Measurements from ENCODE around the gene CTNNA1. TPM values are rescaled to one million over a fixed set of nuclear protein-coding genes. Genes with fewer than 3 reads are reported as not detected.
"Not testable (repeated sequence)": the region's sequence is repeated elsewhere in the genome, so short reads cannot be mapped to it uniquely, and the experiment has no call there.

CTNNA1 gene
- total RNA-seq, 2 experiments from 2014 or later, result 88.1 to 92.6 TPM

DNA sequence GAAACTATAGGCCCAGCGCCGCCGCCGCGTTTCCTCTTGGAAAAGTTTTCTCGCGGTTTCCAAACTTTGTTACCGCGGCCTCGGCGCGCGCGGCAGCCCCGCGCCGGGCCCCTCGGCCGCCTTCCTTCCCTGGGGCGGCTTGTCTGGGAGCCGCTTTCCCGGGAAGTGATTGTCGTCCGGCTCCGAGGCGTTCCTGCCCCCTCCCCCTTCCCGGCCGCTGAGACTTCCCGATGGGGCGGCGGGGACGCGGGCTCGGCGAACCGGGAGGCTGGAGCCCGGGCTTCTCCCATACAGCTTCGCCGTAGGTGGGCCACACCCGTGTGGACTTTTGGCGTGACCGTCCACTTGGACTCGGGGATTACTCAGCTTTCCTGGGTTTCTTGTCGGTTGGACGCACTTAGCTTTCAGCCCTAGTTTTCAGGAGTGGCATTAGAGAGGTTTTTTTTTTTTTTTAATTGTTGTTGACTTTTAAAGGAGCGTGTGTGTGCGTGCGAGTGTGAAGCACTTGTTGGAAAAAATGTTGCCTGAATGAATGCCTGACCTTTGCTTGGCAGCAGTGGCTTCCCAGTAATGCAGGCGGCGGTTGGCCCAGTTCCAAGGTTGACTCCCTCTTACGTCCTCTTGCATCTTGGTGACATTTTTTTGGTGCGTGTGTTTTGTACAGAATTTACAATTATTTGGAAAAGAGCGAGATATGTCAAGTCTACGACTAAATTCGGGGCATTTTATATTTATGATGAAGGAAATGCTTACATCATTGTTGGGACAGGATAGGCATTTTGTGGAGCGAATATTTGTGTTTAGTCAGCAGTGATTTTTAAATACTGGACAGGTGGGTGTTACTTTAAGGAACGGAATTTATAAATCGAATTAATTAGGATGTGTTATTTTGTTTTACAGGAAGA, 821 bp downstream of the CTNNA1 start:
- POLR2A ChIA-PET, result no interaction called here
- CTCF ChIA-PET, result interaction anchor here (1.5 kb wide), 1 partner anchor 71 kb away, joined by 3 read pairs; no protein-coding TSS in a partner anchor

DNA sequence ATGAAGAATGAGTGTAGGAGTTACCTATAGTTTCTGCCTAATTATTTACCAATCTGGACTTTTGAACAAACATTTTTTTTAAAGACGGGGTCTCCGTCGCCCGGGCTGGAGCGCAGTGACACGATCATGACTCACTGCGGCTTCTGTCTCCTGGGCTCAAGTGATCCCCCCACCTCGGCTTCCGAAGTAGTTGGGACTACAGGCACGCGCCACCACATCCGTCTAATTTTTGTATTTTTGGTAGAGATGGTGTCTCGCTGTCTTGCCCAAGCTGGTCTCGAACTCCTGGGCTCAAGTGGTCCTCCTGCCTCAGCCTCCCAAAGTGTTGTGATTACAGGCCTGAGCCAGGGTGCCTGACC, 1.5 kb downstream of the CTNNA1 start:
- POLR2A ChIA-PET, result no interaction called here
- CTCF ChIA-PET, result no interaction called here

DNA sequence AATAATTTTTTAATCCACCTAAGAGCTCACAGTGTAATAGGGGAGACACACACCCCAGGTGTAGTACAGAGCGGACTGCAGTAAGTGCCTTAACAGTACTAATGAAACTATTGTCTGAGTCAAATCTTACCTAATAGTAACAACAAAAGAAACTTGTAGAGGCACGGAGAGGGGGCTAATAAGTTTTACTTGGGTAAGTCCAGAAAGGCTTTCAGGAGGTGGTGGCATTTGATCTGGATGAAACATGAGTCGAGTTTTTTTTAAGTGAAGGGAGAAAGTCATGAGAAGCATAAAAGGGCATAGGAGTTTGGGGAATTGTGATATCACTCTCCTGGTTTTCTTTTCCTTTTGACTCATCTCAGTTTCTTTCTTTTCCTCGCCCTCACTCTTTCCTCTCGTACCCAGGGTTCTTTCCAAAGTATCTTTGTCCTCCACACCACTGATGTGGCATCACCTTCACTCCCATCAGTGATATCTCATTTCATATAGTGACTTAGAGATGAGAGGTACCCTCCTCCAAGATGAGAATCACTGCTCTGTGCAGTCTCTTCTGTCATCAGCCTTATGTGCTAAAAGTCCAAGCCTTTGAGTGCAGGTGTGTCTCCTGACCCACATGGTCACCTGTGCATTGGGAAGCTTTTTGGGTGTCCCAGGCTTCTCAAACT, 2.0 kb downstream of the CTNNA1 start:
- POLR2A ChIA-PET, result no interaction called here

DNA sequence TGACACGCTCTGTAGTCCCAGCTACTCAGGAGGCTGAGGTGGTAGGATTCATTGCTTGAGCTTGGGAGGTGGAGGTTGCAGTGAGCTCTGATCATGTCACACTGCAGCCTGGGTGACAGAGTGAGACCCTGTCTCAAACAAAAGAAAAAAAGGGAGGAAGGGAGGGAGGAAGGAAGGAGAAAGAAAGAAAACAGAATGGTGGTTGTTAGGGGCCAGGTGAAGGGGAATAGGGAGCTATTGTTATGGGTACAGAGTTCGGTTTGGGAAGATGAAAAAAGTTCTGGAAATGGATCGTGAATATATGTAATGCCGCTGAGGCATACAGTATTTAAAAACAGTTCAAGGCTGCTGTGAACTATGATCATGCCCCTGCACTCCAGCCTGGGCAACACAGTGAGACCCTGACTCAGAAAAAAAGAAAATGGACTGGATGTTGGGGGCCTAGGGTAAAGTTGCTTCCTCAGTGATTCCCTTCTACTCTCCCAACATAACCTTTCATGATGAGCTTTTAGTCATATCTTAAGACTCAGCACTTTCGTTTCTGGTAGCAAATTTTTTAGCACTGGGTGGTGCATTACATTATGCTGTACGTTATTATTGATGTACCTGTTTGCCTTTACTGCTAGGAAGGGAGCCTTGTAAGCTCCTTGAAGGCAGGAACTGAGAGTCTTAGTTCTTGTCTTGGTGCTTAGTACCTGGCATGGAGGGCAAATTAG, 4.0 kb downstream of the CTNNA1 start:
- ChIA-PET POLR2A (no interaction called here), CTCF (no interaction called here)

More for the DNA sequence above, 2.0 kb downstream of the CTNNA1 start:
- CTCF ChIA-PET, result no interaction called here

DNA sequence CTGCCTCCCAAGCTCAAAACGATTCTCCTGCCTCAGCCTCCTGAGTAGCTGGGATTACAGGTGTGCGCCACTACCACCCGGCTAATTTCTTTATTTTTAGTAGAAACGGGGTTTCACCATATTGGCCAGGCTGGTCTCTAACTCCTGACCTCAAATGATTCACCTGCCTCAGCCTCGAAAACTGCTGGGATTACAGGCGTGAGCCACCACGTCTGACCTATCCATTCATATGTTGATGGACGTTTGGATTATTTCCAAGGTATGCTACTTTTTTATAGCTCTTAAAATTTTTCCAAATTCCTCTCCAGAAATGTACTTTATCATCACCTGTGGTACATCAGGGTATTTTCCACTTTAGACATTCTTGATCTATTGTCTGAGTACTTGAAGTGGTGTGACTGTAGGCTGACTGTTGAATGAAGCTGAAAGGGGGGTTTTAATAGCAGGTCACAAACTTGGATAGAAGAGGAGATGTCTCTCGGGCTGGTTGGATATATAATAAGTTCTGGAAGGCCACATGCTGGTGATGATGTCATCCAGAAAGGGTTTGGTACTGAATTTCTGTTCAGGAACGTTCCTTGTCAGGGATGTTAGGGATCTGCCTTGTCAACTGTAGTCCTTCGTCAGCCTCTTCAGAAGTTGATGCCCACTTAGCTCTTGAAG, 7.4 kb downstream of the CTNNA1 start:
- POLR2A ChIA-PET, result no interaction called here
- CTCF ChIA-PET, result interaction anchor here (0.6 kb wide), 1 partner anchor 15 kb away, joined by 3 read pairs; no protein-coding TSS in a partner anchor

DNA sequence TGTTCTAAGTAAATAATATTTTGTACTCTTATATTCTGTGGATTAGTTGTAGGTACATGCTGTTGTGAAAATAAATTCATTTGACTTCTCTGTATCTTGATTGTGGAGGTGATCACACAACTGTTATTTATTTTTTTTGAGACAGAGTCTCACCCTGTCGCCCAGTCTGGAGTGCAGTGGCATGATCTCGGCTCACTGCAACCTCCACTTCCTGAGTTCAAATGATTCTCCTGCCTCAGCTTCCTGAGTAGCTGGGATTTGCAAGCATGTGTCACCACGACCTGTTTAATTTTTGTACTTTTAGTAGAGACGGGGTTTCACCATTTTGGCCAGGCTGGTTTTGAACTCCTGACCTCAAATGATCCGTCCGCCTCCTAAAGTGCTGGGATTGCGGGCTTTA, 7.9 kb downstream of the CTNNA1 start:
- POLR2A ChIA-PET, result not testable (repeated sequence)
- CTCF ChIA-PET, result interaction anchor here (0.6 kb wide), 1 partner anchor 15 kb away, joined by 3 read pairs; no protein-coding TSS in a partner anchor

DNA sequence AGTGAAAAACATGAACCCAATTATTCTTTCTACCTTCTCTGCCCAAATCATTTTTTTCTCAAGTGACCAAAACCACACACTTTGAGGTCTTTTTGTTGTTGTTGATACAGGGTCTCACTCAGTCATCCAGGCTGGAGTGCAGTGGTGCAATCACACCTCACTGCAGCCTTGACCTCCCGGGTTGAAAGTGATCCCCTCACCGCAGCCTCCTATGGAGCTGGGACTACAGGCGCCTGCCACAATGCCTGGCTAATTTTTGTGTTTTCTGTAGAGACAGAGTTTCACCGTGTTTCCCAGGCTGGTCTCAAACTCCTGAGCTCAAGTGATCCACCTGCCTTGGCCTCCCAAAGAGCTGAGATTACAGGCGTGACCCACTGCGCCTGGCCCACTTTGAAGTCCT, 8.4 kb downstream of the CTNNA1 start:
- POLR2A ChIA-PET, result not testable (repeated sequence)
- CTCF ChIA-PET, result interaction anchor here (0.6 kb wide), 1 partner anchor 65 kb away, joined by 3 read pairs; no protein-coding TSS in a partner anchor

DNA sequence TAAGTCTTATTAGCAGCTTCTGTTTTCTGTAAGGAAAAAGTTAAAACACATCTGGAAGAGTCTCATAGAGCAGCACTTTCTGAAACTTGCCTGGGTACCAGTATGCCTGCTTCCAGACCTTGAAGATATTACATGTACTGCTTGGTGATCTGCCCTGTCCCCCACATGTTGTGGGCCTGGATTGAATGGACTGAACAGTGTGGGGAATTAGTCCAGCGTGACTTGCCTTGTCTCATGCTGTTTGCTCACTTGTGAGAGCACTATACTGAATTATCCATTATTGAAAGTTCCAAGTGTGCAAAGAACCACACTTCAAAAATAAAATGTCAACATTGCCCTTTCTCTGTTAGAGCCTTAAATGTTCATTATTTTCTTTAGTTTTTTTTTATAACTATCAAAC, 8.9 kb downstream of the CTNNA1 start:
- ChIA-PET CTCF (interaction anchor here (0.6 kb wide), 1 partner anchor 66 kb away, joined by 3 read pairs; no protein-coding TSS in a partner anchor), POLR2A (no interaction called here)

DNA sequence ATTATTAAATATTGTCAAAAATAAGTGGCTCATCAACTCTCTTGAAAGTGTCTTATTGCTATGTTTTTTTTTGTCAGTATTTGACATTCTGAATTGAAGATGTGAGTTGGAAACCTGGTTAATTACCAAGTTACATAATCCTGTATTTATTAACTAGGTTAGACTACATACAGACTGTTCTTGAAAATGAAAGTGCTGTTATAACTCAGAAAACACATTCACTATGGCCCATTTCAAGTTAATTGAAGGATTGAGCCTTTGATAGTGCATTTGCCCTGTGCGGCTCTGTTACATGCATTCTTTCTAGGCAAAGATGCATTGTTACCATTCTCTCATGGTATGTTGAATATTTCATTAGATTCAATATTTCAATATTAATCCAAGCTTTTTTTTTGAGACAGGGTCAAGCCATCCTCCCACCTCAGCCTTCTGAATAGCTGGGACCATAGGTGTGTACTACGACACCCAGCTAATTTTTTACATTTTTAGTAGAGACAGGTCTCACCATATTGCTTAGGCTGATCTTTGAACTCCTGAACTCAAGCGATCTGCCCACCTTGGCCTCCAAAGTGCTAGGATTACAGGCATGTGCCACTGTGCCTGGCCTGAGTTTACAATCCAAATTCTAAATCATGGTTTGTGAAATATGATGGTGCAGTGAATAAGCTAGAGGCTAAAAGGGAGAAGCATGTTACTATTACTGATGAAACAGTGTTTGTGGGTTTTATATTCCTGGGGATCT, 10.0 kb downstream of the CTNNA1 start:
- POLR2A ChIA-PET, result no interaction called here
- CTCF ChIA-PET, result no interaction called here

DNA sequence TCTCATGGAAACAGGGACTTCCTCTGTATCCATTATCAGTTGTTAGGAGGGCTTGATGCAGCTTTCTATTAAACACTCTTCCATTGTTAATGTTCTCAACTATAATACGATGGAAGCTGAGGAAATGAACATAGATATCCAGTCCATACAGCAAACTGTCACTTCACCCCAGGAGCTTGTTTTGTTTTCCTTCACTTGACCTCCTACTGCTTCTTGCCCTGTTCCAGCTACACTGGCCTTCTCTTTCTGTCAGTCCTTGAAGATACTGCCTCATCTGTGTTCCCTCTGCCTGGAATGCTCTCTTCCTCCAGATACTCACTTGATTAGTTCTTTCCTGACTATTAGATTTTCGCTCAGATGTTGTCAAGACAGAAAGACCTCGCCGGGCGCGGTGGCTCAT, 17.1 kb downstream of the CTNNA1 start:
- ChIA-PET POLR2A (no interaction called here), CTCF (no interaction called here)

DNA sequence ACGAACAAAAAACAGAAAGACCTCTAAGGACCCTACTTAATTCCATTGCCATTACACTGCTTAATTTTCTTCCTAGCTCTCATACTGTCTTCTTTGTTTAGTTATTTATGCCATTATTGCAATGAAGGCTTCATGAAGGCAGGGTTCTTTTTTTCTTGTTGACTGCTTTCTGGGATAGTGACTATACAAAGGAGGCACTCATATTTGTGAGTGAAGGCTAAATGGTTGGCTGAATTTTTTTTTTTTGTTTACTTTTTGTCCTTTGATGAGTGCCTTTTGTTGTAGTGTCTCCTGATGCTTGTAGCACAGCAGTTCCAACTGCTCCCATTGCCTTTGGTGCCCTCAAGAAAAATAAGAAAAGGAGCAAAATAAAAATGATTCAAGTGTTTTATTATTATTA, 17.8 kb downstream of the CTNNA1 start:
- POLR2A ChIA-PET, result no interaction called here
- CTCF ChIA-PET, result no interaction called here

DNA sequence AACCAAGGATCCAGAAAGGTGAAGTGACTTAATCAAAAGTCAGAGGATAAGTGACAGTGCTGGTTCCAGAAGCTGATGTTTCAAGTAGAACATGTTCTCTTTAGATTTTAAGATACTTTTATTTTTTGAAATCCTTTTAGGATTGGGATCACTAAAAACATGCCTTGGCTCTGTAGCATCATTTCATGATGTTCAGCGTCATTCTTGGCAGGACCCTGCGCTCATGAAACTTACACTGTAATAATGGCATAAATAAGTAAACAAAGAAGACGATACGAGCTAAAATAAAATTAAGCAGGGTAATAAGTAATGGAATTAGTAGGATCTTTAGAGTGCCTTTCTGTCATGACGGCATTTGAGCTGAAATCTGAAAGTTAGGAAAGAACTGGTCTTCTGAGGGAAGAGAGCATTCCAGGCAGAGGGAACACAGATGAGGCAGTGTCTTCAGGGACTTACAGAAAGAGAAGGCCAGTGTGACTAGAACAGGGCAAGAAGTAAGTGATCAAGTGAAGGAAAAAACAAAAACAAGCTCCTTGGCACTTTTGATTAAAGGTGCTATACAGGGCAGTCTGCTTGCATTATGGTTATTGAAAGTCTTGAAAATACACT, 19.9 kb downstream of the CTNNA1 start:
- ChIA-PET POLR2A (no interaction called here), CTCF (no interaction called here)

DNA sequence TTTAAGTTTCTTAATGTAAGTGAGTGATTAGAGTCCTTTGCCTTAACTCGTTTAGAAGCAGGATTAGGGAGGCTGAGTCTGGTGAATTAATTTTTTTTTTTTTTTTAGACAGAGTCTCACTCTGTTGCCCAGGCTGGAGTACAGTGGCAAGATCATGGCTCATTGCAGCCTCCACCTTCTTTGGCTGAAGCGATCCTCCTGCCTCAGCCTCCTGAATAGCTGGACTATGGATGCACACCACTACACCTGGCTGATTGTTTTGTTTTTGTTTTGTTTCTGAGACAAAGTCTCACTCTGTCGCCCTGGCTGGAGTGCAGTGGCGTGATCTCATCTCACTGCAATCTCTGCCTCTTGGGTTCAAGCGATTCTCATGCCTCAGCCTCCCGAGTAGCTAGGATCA, 20.4 kb downstream of the CTNNA1 start:
- CTCF ChIA-PET, POLR2A ChIA-PET: not testable (repeated sequence)

DNA sequence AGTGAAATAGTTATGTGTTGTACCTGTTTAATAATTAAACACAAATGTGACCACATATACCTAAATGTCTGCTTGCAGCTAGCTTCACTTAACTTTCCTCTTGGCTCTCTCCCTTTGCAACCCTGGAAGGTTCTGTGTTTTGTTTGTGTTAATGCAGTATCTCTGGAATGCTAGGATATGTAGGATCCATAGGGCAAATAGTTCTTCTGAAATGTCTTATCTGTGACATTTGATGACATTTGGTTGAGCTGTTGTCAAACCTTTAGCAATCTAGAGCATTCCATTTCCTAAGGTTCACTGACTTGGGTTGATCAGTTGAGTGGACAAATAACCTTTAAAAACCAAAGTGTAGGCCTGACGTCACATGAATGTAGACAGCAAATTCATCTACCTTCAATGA, 21.8 kb downstream of the CTNNA1 start:
- POLR2A ChIA-PET, result no interaction called here

DNA sequence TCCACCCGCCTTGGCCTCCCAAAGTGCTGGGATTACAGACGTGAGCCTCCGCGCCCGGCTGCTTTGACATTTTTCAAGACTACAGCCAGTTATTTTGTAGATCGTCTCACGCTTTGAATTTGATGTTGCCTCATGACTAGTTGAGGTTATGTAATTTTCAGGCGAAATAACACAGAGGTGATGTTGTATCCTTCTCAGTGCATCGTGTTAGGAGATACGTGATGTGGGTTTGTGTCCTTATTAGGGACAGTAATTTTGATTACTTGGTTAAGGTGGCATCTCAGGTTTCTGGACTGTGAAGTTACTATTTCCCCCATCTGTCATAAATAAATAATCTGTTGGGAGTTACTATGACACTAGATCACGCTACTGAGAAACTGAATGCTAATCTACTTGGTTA, 25.0 kb downstream of the CTNNA1 start:
- CTCF ChIA-PET, result no interaction called here
- POLR2A ChIA-PET, result no interaction called here

More for the DNA sequence above, 21.8 kb downstream of the CTNNA1 start:
- CTCF ChIA-PET, result no interaction called here

DNA sequence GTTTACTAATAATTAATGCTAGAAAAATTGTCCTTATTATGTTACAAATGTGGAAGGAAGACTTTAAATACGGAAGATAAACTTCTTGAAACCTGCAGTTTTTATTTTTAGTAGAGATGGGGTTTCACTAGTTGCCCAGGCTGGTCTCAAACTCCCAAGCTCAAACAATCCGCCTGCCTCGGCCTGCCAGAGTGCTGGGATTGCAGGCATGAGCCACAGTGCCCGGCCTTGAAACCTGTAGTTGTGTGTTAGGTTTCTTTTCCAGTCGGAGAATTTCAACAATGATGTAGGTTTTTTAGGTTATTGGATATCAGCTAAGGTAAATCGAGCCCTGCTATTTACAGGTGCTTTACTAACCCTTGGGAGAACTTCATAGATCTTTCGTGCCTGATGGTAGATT, 30.8 kb downstream of the CTNNA1 start:
- CTCF ChIA-PET, result no interaction called here
- POLR2A ChIA-PET, result no interaction called here

DNA sequence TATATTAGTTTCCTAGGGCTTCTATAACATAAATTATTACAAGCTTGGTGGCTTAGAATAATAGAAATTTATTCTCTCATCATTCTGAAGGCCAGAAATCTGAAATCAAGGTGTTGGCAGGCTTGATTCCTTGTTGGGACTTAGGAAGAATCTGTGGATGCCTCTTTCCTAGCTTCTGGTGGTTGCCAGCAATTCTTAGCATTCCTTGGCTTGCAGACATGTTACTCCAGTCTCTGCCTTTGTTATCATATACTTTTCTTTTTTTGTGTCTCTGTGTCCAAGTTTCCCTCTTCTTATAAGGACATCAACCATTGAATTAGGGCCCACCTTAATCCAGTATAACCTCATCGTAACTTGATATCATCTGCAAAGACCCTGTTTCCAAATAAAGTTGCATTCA, 31.4 kb downstream of the CTNNA1 start:
- POLR2A ChIA-PET, result no interaction called here
- CTCF ChIA-PET, result no interaction called here

DNA sequence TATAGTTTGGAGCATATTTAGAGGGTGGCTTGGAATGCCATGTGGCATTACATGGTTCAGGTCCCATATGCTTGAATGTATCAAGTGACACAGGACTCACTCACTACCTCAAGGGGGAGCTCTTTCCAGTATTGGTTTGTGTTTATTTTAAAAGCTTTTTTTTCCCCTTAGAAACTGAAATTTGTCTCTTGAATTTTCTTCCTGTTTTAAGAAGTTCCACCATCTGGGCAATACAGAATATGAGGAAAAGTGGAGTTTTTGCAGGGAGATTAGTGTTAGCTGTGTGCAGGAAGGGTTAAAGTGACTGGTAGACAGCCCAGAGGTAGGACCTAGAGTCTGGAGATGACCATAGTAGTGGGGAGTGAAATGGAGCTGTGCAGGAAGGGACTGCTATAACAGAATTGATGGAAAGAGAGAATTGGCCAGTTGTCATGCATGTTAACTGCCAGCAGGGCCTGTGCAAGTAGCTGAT, 36.6 kb downstream of the CTNNA1 start:
- CTCF ChIA-PET, result interaction anchor here (0.6 to 1.1 kb wide), 3 partner anchors 8 to 477 kb away, joined by 3 to 4 read pairs (median 3); no protein-coding TSS in a partner anchor

DNA sequence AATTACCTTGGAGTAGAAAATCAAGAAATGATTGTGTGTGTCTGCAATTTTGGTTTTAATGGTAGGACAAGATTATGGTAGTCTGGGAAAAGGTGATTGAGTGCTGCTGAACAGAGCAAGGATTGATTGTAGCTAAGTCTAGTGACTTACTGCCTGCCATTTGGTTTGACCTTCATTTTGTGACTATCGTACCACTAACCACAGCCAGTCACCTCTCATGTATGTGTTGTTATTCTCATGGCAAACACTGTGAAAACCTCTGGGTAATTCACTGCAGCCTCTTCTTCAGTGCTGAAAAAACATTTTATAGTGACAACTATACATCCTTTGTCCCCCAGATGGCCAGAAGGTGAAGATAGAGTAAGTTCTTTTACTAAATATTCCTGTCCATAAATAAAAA, 37.5 kb downstream of the CTNNA1 start:
- ChIA-PET CTCF (interaction anchor here (0.5 to 1.0 kb wide), 2 partner anchors 7 to 133 kb away, joined by 3 read pairs; no protein-coding TSS in a partner anchor), POLR2A (no interaction called here)

More for the DNA sequence above, 36.6 kb downstream of the CTNNA1 start:
- POLR2A ChIA-PET, result no interaction called here
